OCI-LY1 (cell line): ENCODE results near the gene NDUFV1.

Experiments used
- CTCF ChIP-seq: fragments of 200-600 bp; sonication (generic), shearing (Covaris generic); IDR thresholded peaks from 2 replicates; pipeline ENCODE4 v1.5.1; 2017; ENCODE audit warnings: mild to moderate bottlenecking, antibody characterized with exemption, low read length, moderate library complexity, mixed read lengths
- EZH2 ChIP-seq: fragments of 200-600 bp; sonication (generic), shearing (Covaris generic); IDR thresholded peaks from 2 replicates; pipeline ENCODE4 v1.8.0; 2017; ENCODE audit warnings: borderline replicate concordance, mixed run types, mild to moderate bottlenecking, antibody characterized with exemption, low read length, moderate library complexity, mixed read lengths

GRCh38 chr11:67607507-67607906 is 771 bp downstream of the NDUFV1 start:
- TF ChIP-seq CTCF (no peak), EZH2 (no peak)
